SK-N-SH (cell line): ENCODE data around the gene SHISAL1. TPM values are rescaled to one million over a fixed set of nuclear protein-coding genes. Genes with fewer than 3 reads are reported as not detected.

ENCODE experiments used
- CTCF ChIA-PET: fragments of 300-600, 350-600 bp; formaldehyde crosslinking; extraction: SDS; loops from one replicate; lab custom pipeline; 2021; lab: Yijun Ruan, JAX
- POLR2A ChIA-PET: fragments of 350-600 bp; sonication (Branson Sonifier 250); formaldehyde crosslinking; extraction: SDS; loops from one replicate; lab custom pipeline; 2020; ENCODE audit warnings: antibody characterized with exemption, inconsistent platforms; lab: Yijun Ruan, JAX
- DNase-seq: peaks from one replicate; pipeline ENCODE4 v3.0.0; 2012
- H2AFZ ChIP-seq: fragments of 200-600 bp; sonication (generic); 2 replicates; pipeline ENCODE4 v1.8.1; 2016; ENCODE audit warnings: antibody characterized with exemption, mild to moderate bottlenecking, low read depth
- H3F3A ChIP-seq: fragments of 200-600 bp; sonication (generic); replicated peaks from 2 replicates; pipeline ENCODE3; 2016; ENCODE audit warnings: antibody characterized with exemption, mild to moderate bottlenecking; ENCODE audit not compliant: insufficient read depth
- H3K27ac ChIP-seq, 2 experiments: fragments of 200-500 bp in 1 of 2; fragments of 200-600 bp in 1 of 2; sonication (Bioruptor generic) in 1 of 2; sonication (generic), shearing (Covaris generic) in 1 of 2; 2 replicates each; pipeline versions ENCODE4 v1.5.1 to v1.6.1; 2014 to 2016; ENCODE audit warnings: low read depth in 2 of 2, inconsistent platforms in 1 of 2, low read length in 1 of 2, mild to moderate bottlenecking in 1 of 2, mixed read lengths in 1 of 2
- H3K27me3 ChIP-seq: fragments of 200-600 bp; sonication (generic), shearing (Covaris generic); 2 replicates; pipeline ENCODE4 v1.6.1; 2016; ENCODE audit warnings: mixed run types; ENCODE audit not compliant: insufficient read depth
- H3K36me3 ChIP-seq, 2 experiments: fragments of 200-500 bp in 1 of 2; fragments of 200-600 bp in 1 of 2; sonication (Bioruptor generic) in 1 of 2; sonication (generic) in 1 of 2; replicated peaks in 1 of 2; 2 replicates each; pipeline versions ENCODE3 to v1.5.1; 2014 to 2016; ENCODE audit warnings: low read length in 1 of 2, mild to moderate bottlenecking in 1 of 2; ENCODE audit not compliant: insufficient read depth in 2 of 2, control insufficient read depth in 1 of 2
- H3K4me1 ChIP-seq, 2 experiments: fragments of 200-500 bp in 1 of 2; fragments of 200-600 bp in 1 of 2; sonication (Bioruptor generic) in 1 of 2; sonication (generic), shearing (Covaris generic) in 1 of 2; 2 replicates each; pipeline versions ENCODE4 v1.5.1 to v1.6.1; 2014 to 2016; ENCODE audit warnings: low read depth in 1 of 2, low read length in 1 of 2, mixed run types in 1 of 2; ENCODE audit not compliant: insufficient read depth in 2 of 2, control insufficient read depth in 1 of 2
- H3K4me2 ChIP-seq: fragments of 200-600 bp; sonication (generic), shearing (Covaris generic); 2 replicates; pipeline ENCODE4 v1.6.1; 2017; ENCODE audit warnings: mixed run types
- H3K4me3 ChIP-seq, 2 experiments: fragments of 200-500 bp in 1 of 2; fragments of 200-600 bp in 1 of 2; sonication (Bioruptor generic) in 1 of 2; sonication (generic), shearing (Covaris generic) in 1 of 2; 2 replicates each; pipeline versions ENCODE4 v1.5.1 to v1.8.1; 2014 to 2016; ENCODE audit warnings: low read depth in 2 of 2, inconsistent platforms in 1 of 2, low read length in 1 of 2, mild to moderate bottlenecking in 1 of 2, mixed read lengths in 1 of 2, moderate library complexity in 1 of 2
- H3K79me2 ChIP-seq: fragments of 200-600 bp; sonication (generic); 2 replicates; pipeline ENCODE4 v1.8.1; 2017; ENCODE audit warnings: mild to moderate bottlenecking; ENCODE audit not compliant: insufficient read depth
- H3K9ac ChIP-seq: fragments of 200-600 bp; sonication (generic); 2 replicates; pipeline ENCODE4 v1.6.1; 2017; ENCODE audit warnings: mixed run types
- H3K9me2 ChIP-seq: fragments of 200-600 bp; sonication (generic); 2 replicates; pipeline ENCODE4 v1.6.1; 2017; ENCODE audit warnings: mixed run types
- H3K9me3 ChIP-seq: fragments of 200-600 bp; sonication (generic); 2 replicates; pipeline ENCODE4 v1.6.1; 2017; ENCODE audit warnings: mixed run types, mild to moderate bottlenecking, moderate library complexity
- H4K20me1 ChIP-seq: fragments of 200-600 bp; sonication (generic); 2 replicates; pipeline ENCODE4 v1.6.1; 2017; ENCODE audit warnings: mild to moderate bottlenecking, mixed run types; ENCODE audit not compliant: insufficient read depth
- CHD2 ChIP-seq: fragments of 150-350 bp; IDR thresholded peaks from 2 replicates; pipeline ENCODE4 v1.6.1; 2018; ENCODE audit warnings: low read length; ENCODE audit not compliant: partially characterized antibody
- CTCF ChIP-seq: fragments of 200-600 bp; sonication (generic); IDR thresholded peaks from 2 replicates; pipeline ENCODE4 v1.6.1; 2017; ENCODE audit warnings: antibody characterized with exemption, mild to moderate bottlenecking, moderate library complexity
- ELF1 ChIP-seq: IDR thresholded peaks from 2 replicates; pipeline ENCODE4 v1.4.0; 2012
- EP300 ChIP-seq, 2 experiments: IDR thresholded peaks; 2 replicates each; pipeline versions ENCODE4 v1.4.0 to v1.6.1; 2012; ENCODE audit warnings: borderline replicate concordance in 1 of 2, low read depth in 1 of 2, low read length in 1 of 2
- EZH2phosphoT487 ChIP-seq: fragments of 200-600 bp; sonication (generic); IDR thresholded peaks from 2 replicates; pipeline ENCODE4 v1.6.1; 2017; ENCODE audit warnings: low read depth, mixed run types, mild to moderate bottlenecking, antibody characterized with exemption, moderate library complexity, borderline replicate concordance
- GABPA ChIP-seq: IDR thresholded peaks from 2 replicates; pipeline ENCODE4 v1.4.0; 2012; ENCODE audit warnings: low read depth, mild to moderate bottlenecking
- MEF2A ChIP-seq: IDR thresholded peaks from 2 replicates; pipeline ENCODE4 v1.4.0; 2012; ENCODE audit warnings: low read depth, borderline replicate concordance
- MXI1 ChIP-seq: IDR thresholded peaks from 2 replicates; pipeline ENCODE4 v1.6.1; 2012; ENCODE audit warnings: mild to moderate bottlenecking, low read depth, low read length, improper control_type of control experiment
- NRF1 ChIP-seq: IDR thresholded peaks from 2 replicates; pipeline ENCODE4 v1.6.1; 2012; ENCODE audit warnings: low read depth, mild to moderate bottlenecking, low read length
- POLR2AphosphoS5 ChIP-seq: IDR thresholded peaks from 2 replicates; pipeline ENCODE4 v1.6.1; 2012; ENCODE audit warnings: low read depth, low read length
- RAD21 ChIP-seq: IDR thresholded peaks from 2 replicates; pipeline ENCODE4 v1.6.1; 2012; ENCODE audit warnings: mild to moderate bottlenecking, low read length
- REST ChIP-seq: IDR thresholded peaks from 2 replicates; pipeline ENCODE4 v1.6.1; 2012; ENCODE audit warnings: mild to moderate bottlenecking, low read depth, low read length, moderate library complexity
- RFX5 ChIP-seq: IDR thresholded peaks from 2 replicates; pipeline ENCODE4 v1.6.1; 2012; ENCODE audit warnings: mild to moderate bottlenecking, improper control_type of control experiment, low read length
- SIN3A ChIP-seq: IDR thresholded peaks from 2 replicates; pipeline ENCODE4 v1.6.1; 2012; ENCODE audit warnings: low read depth, mild to moderate bottlenecking, low read length, moderate library complexity, borderline replicate concordance
- TCF12 ChIP-seq: IDR thresholded peaks from 2 replicates; pipeline ENCODE4 v1.4.0; 2012
- WGBS: methylation state at CpG from one replicate; pipeline ENCODE4 v1.1.6; 2017; ENCODE audit warnings: low lambda C conversion rate; 5-methylcytosine and 5-hydroxymethylcytosine counted together
- polyA plus RNA-seq, 3 experiments: library from polyadenylated mRNA; depleted of rRNA; stranded (reverse); fragments of >200 nt; gene quantifications; 2 replicates each; pipeline ENCODE4 v1.2.3, GENCODE V29; 2012
- TF ChIP-seq, protein P1 (sequence below): IDR thresholded peaks from 2 replicates; pipeline ENCODE4 v1.4.0; 2012; ENCODE audit warnings: low read depth, borderline replicate concordance

SHISAL1 gene
- polyA plus RNA-seq, 1 of the 3 experiments (the other 2 are of a cell fraction): 0.10 TPM

DNA sequence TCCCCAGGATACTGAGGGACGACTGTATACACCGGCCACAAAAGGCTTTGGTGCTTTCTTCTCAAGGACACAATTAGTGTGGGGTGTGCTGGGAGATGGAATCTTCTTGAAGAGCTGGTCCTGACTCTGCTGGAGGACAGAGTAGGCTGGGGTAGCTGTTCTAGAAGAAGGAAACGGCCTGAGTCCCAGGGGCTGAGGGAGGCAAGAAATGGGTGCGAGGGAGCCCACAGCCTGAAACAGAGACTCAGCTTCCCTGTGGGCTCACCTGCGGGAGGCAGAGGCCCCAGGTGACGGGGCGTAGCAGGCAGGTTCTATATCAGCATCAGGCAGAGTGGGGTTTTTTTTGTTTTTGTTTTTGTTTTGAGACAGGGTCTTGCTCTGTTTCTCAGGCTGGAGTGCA lies 95.4 kb downstream of the SHISAL1 start (continued):
- TF ChIP-seq REST (no peak), ELF1 (no peak), RFX5 (no peak), TCF12 (no peak), GABPA (no peak)
- TF ChIP-seq, all 33 proteins: peak for 0

- Histone ChIP-seq H3K9ac (no peak overlapping the region), H3K4me3 (no peak overlapping the region), H4K20me1 (no peaks in the 10 kb centered on the region), H3K9me3 (no peaks in the 10 kb centered on the region), H2AFZ (no peak overlapping the region), H3F3A (no peaks in the 10 kb centered on the region), H3K9me2 (no peaks in the 10 kb centered on the region), H3K4me1 (no peaks in the 10 kb centered on the region; a peak in 1 of 4 replicates), H3K27ac (no peak overlapping the region), H3K4me2 (no peak overlapping the region), H3K79me2 (no peaks in the 10 kb centered on the region), H3K36me3 (no peaks in the 10 kb centered on the region), H3K27me3 (no peaks in the 10 kb centered on the region; the same call in 1 of the 2 replicates)
- DNase-seq: no peak
- ChIA-PET POLR2A (no interaction called here), CTCF (no interaction called here)
- WGBS: 29% methylated on average over 4 of the region's 4 CpGs
- TF ChIP-seq RFX5 (no peak), POLR2AphosphoS5 (no peak), NRF1 (no peak), EP300 (IDR thresholded peaks at IDR 0.05; ENCODE audit: borderline replicate concordance in 1 of 2, low read depth in 1 of 2, low read length in 1 of 2) (no peak), EZH2phosphoT487 (no peak), MXI1 (no peak), SIN3A (no peak), CHD2 (no peak), CTCF (no peak), MEF2A (no peak), RAD21 (no peak), ELF1 (no peak)
- TF ChIP-seq, protein P1, sequence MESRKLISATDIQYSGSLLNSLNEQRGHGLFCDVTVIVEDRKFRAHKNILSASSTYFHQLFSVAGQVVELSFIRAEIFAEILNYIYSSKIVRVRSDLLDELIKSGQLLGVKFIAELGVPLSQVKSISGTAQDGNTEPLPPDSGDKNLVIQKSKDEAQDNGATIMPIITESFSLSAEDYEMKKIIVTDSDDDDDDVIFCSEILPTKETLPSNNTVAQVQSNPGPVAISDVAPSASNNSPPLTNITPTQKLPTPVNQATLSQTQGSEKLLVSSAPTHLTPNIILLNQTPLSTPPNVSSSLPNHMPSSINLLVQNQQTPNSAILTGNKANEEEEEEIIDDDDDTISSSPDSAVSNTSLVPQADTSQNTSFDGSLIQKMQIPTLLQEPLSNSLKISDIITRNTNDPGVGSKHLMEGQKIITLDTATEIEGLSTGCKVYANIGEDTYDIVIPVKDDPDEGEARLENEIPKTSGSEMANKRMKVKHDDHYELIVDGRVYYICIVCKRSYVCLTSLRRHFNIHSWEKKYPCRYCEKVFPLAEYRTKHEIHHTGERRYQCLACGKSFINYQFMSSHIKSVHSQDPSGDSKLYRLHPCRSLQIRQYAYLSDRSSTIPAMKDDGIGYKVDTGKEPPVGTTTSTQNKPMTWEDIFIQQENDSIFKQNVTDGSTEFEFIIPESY: no peak
These were observed 97.5 kb downstream of the SHISAL1 start for GRCh38 chr22:44215287-44215686.
